Ascending aorta (tissue), 2 donors: ENCODE measurements around the gene CAB39L. TPM values are rescaled to one million over a fixed set of nuclear protein-coding genes. Genes with fewer than 3 reads are reported as not detected.

ENCODE experiments used
- DNase-seq, 2 donors: peaks; one replicate each; pipeline ENCODE4 v3.0.0-alpha.2; 2019; ENCODE audit warnings: low spot score in 2 of 2
- H3K27ac ChIP-seq, 2 donors: fragments of 200-600 bp; sonication (generic); one replicate each; pipeline ENCODE4 v1.5.1; 2016 to 2017; ENCODE audit warnings: mild to moderate bottlenecking in 1 of 2
- H3K27me3 ChIP-seq: fragments of 200-600 bp; sonication (generic); one replicate; pipeline ENCODE4 v1.5.1; 2017
- H3K36me3 ChIP-seq, 2 donors: fragments of 200-600 bp; sonication (generic); one replicate each; pipeline ENCODE4 v1.5.1; 2016
- H3K4me1 ChIP-seq, 2 donors: fragments of 200-600 bp; sonication (generic); one replicate each; pipeline ENCODE4 v1.5.1; 2016 to 2017; ENCODE audit warnings: mild to moderate bottlenecking in 1 of 2
- H3K4me3 ChIP-seq, 2 donors: fragments of 200-600 bp; sonication (generic); one replicate each; pipeline ENCODE4 v1.5.1; 2016 to 2017; ENCODE audit warnings: mild to moderate bottlenecking in 1 of 2
- H3K9me3 ChIP-seq, 2 donors: fragments of 200-600 bp; sonication (generic); one replicate each; pipeline ENCODE4 v1.5.1; 2016
- intact Hi-C: fragments of 100-400 bp; cut with DNase I; formaldehyde crosslinking; loops from one replicate; pipeline ENCODE4 v1.15.1; 2023
- total RNA-seq: library from RNA; depleted of rRNA; stranded (reverse); fragments of >200 nt; gene quantifications from one replicate; pipeline ENCODE4 v1.1.0, GENCODE V29; 2016
- TF ChIP-seq, protein P1 (sequence below), 3 experiments: fragments of 200-600 bp in 2 of 3; fragments of 450-650 bp in 1 of 3; sonication (generic) in 2 of 3; IDR thresholded peaks; one replicate each; pipeline ENCODE4 v1.5.1; 2016 to 2019; ENCODE audit warnings: antibody characterized with exemption in 3 of 3, mild to moderate bottlenecking in 1 of 3, moderate library complexity in 1 of 3

Gene CAB39L
- total RNA-seq, 1 donor from 2014 or later = 30.1 TPM

GRCh38 chr13:49466292-49466838 is 22.5 kb upstream of the CAB39L start:
- no peaks in the 10 kb centered on the region for H3K9me3 ChIP-seq

DNA sequence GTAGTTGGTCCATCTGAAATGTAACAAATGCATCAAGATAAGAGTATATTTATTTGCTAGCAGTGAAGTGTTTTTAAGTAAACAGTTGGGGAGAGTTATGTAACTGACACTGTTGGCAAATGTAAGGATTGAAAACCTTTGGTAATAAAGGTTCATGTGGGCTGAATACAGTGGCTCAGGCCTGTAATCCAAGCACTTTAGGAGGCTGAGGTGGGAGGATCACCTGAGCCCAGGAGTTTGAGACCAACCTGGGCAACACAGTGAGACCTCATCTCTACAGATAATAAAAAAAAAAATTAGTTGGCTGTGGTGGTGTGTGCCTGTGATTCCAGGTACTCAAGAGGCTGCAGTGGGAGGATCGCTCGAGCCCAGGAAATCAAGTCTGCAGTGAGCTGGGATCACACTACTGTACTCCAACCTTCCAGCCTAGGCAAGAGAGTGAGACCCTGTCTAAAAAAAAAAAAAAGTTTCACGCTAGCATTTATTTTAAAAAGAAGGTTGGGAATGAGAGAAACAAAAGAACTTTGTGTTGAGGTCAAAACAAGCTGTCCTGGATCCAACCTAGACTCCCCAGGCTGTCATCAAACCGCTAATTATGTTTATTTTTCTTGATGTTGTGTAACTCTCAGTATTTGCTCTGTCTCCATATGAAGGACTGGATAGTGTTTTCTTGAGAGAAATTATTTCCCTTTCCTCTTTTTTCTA is 20.9 kb upstream of the CAB39L start:
- intact Hi-C loops = no loop called here
- H3K36me3 ChIP-seq = peaks cover 37 to 44% of the 10 kb centered on the region in 2 donors
- TF ChIP-seq, protein P1, sequence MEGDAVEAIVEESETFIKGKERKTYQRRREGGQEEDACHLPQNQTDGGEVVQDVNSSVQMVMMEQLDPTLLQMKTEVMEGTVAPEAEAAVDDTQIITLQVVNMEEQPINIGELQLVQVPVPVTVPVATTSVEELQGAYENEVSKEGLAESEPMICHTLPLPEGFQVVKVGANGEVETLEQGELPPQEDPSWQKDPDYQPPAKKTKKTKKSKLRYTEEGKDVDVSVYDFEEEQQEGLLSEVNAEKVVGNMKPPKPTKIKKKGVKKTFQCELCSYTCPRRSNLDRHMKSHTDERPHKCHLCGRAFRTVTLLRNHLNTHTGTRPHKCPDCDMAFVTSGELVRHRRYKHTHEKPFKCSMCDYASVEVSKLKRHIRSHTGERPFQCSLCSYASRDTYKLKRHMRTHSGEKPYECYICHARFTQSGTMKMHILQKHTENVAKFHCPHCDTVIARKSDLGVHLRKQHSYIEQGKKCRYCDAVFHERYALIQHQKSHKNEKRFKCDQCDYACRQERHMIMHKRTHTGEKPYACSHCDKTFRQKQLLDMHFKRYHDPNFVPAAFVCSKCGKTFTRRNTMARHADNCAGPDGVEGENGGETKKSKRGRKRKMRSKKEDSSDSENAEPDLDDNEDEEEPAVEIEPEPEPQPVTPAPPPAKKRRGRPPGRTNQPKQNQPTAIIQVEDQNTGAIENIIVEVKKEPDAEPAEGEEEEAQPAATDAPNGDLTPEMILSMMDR (IDR thresholded peaks at IDR 0.05) = no peak

More at GRCh38 chr13:49466292-49466838, 22.5 kb upstream of the CAB39L start:
- no peak overlapping the region for H3K4me3 ChIP-seq
- intact Hi-C loops = no loop called here
- TF ChIP-seq, protein P1 (IDR thresholded peaks at IDR 0.05) = no peak
- H3K4me1 ChIP-seq = no peaks in the 10 kb centered on the region
- DNase-seq = no peak
- H3K27me3 ChIP-seq = no peaks in the 10 kb centered on the region
- no peak overlapping the region for H3K27ac ChIP-seq
- peaks cover 38% of the 10 kb centered on the region in 2 donors for H3K36me3 ChIP-seq

DNA sequence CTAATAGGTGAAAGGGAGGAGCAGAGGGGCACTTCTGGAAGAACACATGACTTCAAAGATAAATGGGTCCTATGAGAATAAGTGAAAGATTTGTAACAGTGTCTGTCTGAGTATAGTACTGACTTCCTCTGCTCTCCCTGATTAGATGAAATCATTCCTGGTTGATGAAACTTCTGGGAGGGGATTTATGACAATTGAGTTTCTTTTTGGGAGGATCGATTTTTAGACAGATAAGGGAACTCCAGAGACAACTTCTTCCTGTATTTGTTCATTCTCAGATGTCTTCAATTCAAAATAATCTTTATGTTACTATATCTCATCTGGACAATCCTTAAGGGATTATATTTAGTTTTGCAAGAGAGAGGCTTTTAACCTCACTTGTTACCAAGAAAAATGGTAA is 20.2 kb upstream of the CAB39L start:
- Histone ChIP-seq H3K36me3 (peaks cover 37 to 44% of the 10 kb centered on the region in 2 donors), H3K4me3 (no peak overlapping the region), H3K27me3 (no peaks in the 10 kb centered on the region), H3K9me3 (no peaks in the 10 kb centered on the region), H3K4me1 (no peaks in the 10 kb centered on the region), H3K27ac (no peak overlapping the region)
- TF ChIP-seq, protein P1 (IDR thresholded peaks at IDR 0.05) = no peak
- intact Hi-C loops = no loop called here
- no peak for DNase-seq

More for the DNA sequence above, 20.9 kb upstream of the CAB39L start:
- no peak overlapping the region for H3K27ac ChIP-seq
- no peaks in the 10 kb centered on the region for H3K9me3 ChIP-seq
- no peaks in the 10 kb centered on the region for H3K27me3 ChIP-seq
- H3K4me1 ChIP-seq = no peaks in the 10 kb centered on the region
- no peak for DNase-seq
- no peak overlapping the region for H3K4me3 ChIP-seq

DNA sequence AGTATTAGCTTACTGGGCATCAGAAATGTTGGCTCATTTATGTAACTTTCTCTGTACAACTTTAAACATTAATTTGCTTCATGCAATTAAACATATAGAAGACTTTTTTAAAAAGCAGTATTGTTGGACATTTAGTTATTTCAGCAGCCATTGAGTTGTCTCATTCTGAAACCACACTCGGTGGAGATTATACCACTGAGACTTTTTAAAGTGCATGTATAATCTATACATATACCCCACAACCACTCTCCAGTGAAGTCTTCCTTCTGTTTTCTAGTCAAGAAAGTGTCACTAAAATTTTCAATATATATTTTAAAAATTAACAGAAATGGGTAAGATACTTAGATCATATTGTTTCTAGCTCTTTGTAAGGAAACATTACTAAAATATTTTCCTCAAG is 15.7 kb upstream of the CAB39L start:
- no peak overlapping the region for H3K27ac ChIP-seq
- H3K36me3 ChIP-seq = peaks cover 32 to 38% of the 10 kb centered on the region in 2 donors
- peaks cover 0 to 4% of the 10 kb centered on the region in 2 donors for H3K4me1 ChIP-seq
- H3K27me3 ChIP-seq = no peaks in the 10 kb centered on the region
- no peak overlapping the region for H3K4me3 ChIP-seq
- TF ChIP-seq, protein P1 (IDR thresholded peaks at IDR 0.05) = no peak
- H3K9me3 ChIP-seq = no peaks in the 10 kb centered on the region
- no peak for DNase-seq
- intact Hi-C loops = no loop called here

GRCh38 chr13:49457221-49457620 is 13.4 kb upstream of the CAB39L start:
- peaks cover 13 to 15% of the 10 kb centered on the region in 2 donors for H3K36me3 ChIP-seq
- H3K9me3 ChIP-seq = no peaks in the 10 kb centered on the region
- TF ChIP-seq, protein P1 (IDR thresholded peaks at IDR 0.05) = no peak
- H3K4me1 ChIP-seq = peaks cover 0 to 4% of the 10 kb centered on the region in 2 donors
- H3K27me3 ChIP-seq = no peaks in the 10 kb centered on the region
- no peak for DNase-seq
- H3K4me3 ChIP-seq = no peak overlapping the region
- no peak overlapping the region for H3K27ac ChIP-seq
- intact Hi-C loops = no loop called here
